WTC11 (cell line): ENCODE results near the gene PRRT4.

Experiments used
- ATF1 ChIP-seq: sonication (generic); formaldehyde crosslinking; IDR thresholded peaks from 2 replicates; pipeline ENCODE4 v1.8.1; 2023; ENCODE audit warnings: mild to moderate bottlenecking, moderate library complexity, missing genetic modification reagents
- CBFB ChIP-seq: sonication (generic); formaldehyde crosslinking; IDR thresholded peaks from 2 replicates; pipeline ENCODE4 v1.8.1; 2022; ENCODE audit warnings: mild to moderate bottlenecking, low read depth, missing genetic modification reagents
- ETV6 ChIP-seq: sonication (generic); formaldehyde crosslinking; IDR thresholded peaks from 2 replicates; pipeline ENCODE4 v1.8.1; 2022; ENCODE audit warnings: mild to moderate bottlenecking, missing genetic modification reagents
- JUN ChIP-seq: sonication (generic); formaldehyde crosslinking; IDR thresholded peaks from 2 replicates; pipeline ENCODE4 v1.8.0; 2023; ENCODE audit warnings: mild to moderate bottlenecking, missing genetic modification reagents
- TEAD4 ChIP-seq: sonication (generic); formaldehyde crosslinking; IDR thresholded peaks from 2 replicates; pipeline ENCODE4 v1.8.0; 2022; ENCODE audit warnings: mild to moderate bottlenecking, missing genetic modification reagents
- TF ChIP-seq, protein P1 (sequence below): fragments of 200-600 bp; IDR thresholded peaks from 2 replicates; pipeline ENCODE4 v1.8.0; 2022; ENCODE audit warnings: antibody characterized with exemption
- TF ChIP-seq, protein P2 (sequence below): sonication (generic); formaldehyde crosslinking; IDR thresholded peaks from 2 replicates; pipeline ENCODE4 v1.8.1; 2022; ENCODE audit warnings: mild to moderate bottlenecking, missing genetic modification reagents, moderate library complexity, borderline replicate concordance
- TF ChIP-seq, protein P3 (sequence below): sonication (generic); formaldehyde crosslinking; IDR thresholded peaks from 2 replicates; pipeline ENCODE4 v1.8.1; 2023; ENCODE audit warnings: mild to moderate bottlenecking, moderate library complexity, missing genetic modification reagents

DNA sequence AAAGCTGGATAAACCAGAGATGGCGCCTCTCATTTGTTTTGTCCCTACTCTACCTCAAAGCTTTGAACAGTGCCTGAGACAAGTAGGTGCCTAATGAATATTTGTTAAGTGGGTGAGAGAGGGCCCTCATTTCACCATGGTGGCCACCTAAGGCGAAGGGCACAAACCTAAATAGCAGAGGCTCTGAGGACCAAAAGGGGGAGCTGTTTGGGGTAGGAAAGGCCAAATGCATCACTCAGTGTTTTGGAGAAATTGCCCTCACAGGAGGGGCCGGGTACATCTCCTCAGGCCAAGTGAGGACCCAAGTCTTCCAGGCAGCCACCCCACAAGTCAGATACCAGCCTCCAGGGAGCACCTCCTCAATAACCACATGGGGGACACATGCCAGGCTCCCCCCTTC lies 34.3 kb upstream of the PRRT4 start:
- TF ChIP-seq, protein P1, sequence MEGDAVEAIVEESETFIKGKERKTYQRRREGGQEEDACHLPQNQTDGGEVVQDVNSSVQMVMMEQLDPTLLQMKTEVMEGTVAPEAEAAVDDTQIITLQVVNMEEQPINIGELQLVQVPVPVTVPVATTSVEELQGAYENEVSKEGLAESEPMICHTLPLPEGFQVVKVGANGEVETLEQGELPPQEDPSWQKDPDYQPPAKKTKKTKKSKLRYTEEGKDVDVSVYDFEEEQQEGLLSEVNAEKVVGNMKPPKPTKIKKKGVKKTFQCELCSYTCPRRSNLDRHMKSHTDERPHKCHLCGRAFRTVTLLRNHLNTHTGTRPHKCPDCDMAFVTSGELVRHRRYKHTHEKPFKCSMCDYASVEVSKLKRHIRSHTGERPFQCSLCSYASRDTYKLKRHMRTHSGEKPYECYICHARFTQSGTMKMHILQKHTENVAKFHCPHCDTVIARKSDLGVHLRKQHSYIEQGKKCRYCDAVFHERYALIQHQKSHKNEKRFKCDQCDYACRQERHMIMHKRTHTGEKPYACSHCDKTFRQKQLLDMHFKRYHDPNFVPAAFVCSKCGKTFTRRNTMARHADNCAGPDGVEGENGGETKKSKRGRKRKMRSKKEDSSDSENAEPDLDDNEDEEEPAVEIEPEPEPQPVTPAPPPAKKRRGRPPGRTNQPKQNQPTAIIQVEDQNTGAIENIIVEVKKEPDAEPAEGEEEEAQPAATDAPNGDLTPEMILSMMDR: no peak
- no peak for TF ChIP-seq TEAD4 (CRISPR knock-in tag)
- no peak for TF ChIP-seq CBFB (CRISPR knock-in tag)
- no peak for TF ChIP-seq JUN (CRISPR knock-in tag)
- TF ChIP-seq ETV6 (CRISPR knock-in tag): no peak
- TF ChIP-seq, protein P2, sequence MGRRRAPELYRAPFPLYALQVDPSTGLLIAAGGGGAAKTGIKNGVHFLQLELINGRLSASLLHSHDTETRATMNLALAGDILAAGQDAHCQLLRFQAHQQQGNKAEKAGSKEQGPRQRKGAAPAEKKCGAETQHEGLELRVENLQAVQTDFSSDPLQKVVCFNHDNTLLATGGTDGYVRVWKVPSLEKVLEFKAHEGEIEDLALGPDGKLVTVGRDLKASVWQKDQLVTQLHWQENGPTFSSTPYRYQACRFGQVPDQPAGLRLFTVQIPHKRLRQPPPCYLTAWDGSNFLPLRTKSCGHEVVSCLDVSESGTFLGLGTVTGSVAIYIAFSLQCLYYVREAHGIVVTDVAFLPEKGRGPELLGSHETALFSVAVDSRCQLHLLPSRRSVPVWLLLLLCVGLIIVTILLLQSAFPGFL (CRISPR knock-in tag): no peak
- TF ChIP-seq, protein P3, sequence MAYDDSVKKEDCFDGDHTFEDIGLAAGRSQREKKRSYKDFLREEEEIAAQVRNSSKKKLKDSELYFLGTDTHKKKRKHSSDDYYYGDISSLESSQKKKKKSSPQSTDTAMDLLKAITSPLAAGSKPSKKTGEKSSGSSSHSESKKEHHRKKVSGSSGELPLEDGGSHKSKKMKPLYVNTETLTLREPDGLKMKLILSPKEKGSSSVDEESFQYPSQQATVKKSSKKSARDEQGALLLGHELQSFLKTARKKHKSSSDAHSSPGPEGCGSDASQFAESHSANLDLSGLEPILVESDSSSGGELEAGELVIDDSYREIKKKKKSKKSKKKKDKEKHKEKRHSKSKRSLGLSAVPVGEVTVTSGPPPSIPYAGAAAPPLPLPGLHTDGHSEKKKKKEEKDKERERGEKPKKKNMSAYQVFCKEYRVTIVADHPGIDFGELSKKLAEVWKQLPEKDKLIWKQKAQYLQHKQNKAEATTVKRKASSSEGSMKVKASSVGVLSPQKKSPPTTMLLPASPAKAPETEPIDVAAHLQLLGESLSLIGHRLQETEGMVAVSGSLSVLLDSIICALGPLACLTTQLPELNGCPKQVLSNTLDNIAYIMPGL (CRISPR knock-in tag): no peak
- TF ChIP-seq ATF1 (CRISPR knock-in tag): no peak
